Mucosa of descending colon (tissue), 3 donors: ENCODE results near the gene LEFTY2. TPM values are rescaled to one million over a fixed set of nuclear protein-coding genes. Genes with fewer than 3 reads are reported as not detected.

Experiments used
- ATAC-seq: fragments of 200-7000 bp; cut with Tn5 transposase; one replicate; pipeline ENCODE4 v1.9.1; 2020; ENCODE audit warnings: mild to moderate bottlenecking, moderate library complexity
- DNase-seq, 3 donors: peaks; one replicate each; pipeline ENCODE4 v3.0.0-alpha.2; 2020
- H3K36me3 ChIP-seq: fragments of 200-600 bp; one replicate; pipeline ENCODE4 v1.8.0; 2021; ENCODE audit warnings: low read depth, mild to moderate bottlenecking
- H3K4me1 ChIP-seq: fragments of 200-600 bp; one replicate; pipeline ENCODE4 v1.8.0; 2021; ENCODE audit warnings: low read depth, mild to moderate bottlenecking
- H3K4me3 ChIP-seq: fragments of 200-600 bp; one replicate; pipeline ENCODE4 v1.8.0; 2021; ENCODE audit warnings: mild to moderate bottlenecking
- H3K9me3 ChIP-seq: fragments of 200-600 bp; one replicate; pipeline ENCODE4 v1.8.0; 2021; ENCODE audit warnings: mild to moderate bottlenecking
- CTCF ChIP-seq: fragments of 200-600 bp; IDR thresholded peaks from one replicate; pipeline ENCODE4 v1.8.0; 2022; ENCODE audit warnings: antibody characterized with exemption, mild to moderate bottlenecking
- intact Hi-C, 2 donors: fragments of 100-400 bp; cut with DNase I in 1 of 2; cut with micrococcal nuclease in 1 of 2; formaldehyde crosslinking; loops; one replicate each; pipeline versions ENCODE4 v1.11.0 to v1.11.1; 2022; cut with DNase I, micrococcal nuclease
- total RNA-seq, 3 donors: library from RNA; stranded (reverse); fragmentation: NEBNext Ultra II Directional in 2 of 3; extraction: Animal tissue kit (Norgen Biotek cat#: 25700) in 2 of 3; gene quantifications; one replicate each; pipeline versions ENCODE4 v1.2.1 to v1.2.4, GENCODE V29; 2021 to 2023
- donor health status: DM: no; HTN: no; CAD: no; lungs with moderate emphysema.
- donor health status: DM: no; HTN: no; CAD: no.
- donor health status: DM: no; HTN: yes; CAD: no.

Gene LEFTY2
- total RNA-seq, 3 donors from 2014 or later: 0.32 to 0.77 (median 0.35) TPM

DNA sequence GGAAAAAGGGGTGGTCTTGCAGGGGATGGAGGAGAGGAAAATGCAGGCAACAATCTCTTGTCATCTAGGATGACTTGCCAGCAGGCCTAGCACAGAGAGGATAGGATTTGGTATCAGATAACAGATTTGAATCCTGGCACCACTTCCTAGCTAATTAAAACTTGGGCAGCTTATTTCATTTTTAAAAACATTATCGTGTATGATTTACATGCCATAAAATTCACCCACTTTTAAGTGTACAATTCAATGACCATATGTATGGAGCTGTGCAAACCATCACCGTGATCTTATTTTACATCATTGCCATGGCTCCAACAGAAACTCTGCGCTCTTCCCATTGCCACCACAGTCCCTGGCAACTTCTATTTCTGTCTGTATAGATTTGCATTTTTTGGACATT, 23.9 kb downstream of the LEFTY2 start:
- Histone ChIP-seq H3K4me3 (no peak overlapping the region), H3K4me1 (no peaks in the 10 kb centered on the region), H3K36me3 (no peaks in the 10 kb centered on the region), H3K9me3 (no peaks in the 10 kb centered on the region)
- ATAC-seq (no peak), DNase-seq (no peak)
- intact Hi-C loops: loop anchor here in 1 of 2 donors (10.0 kb wide), 1 partner anchor 442 kb away; no protein-coding TSS in a partner anchor
- TF ChIP-seq CTCF: no peak

GRCh38 chr1:225915538-225915991, 25.5 kb downstream of the LEFTY2 start:
- TF ChIP-seq CTCF: no peak
- Histone ChIP-seq H3K4me3 (no peak overlapping the region), H3K9me3 (no peaks in the 10 kb centered on the region), H3K36me3 (no peaks in the 10 kb centered on the region), H3K4me1 (peaks cover 5% of the 10 kb centered on the region)
- no peak for ATAC-seq
- intact Hi-C loops: loop anchor here in 1 of 2 donors (10.0 kb wide), 1 partner anchor 441 kb away; no protein-coding TSS in a partner anchor
- DNase-seq: no peak

GRCh38 chr1:225914947-225915346, 26.1 kb downstream of the LEFTY2 start:
- Histone ChIP-seq H3K4me3 (no peak overlapping the region), H3K9me3 (no peaks in the 10 kb centered on the region), H3K4me1 (peaks cover 12% of the 10 kb centered on the region), H3K36me3 (no peaks in the 10 kb centered on the region)
- intact Hi-C loops: loop anchor here in 1 of 2 donors (10.0 kb wide), 1 partner anchor 440 kb away; no protein-coding TSS in a partner anchor
- DNase-seq: no peak
- no peak for TF ChIP-seq CTCF
- no peak for ATAC-seq

- H3K36me3 ChIP-seq: no peaks in the 10 kb centered on the region
- DNase-seq (no peak), ATAC-seq (no peak)
- H3K9me3 ChIP-seq: no peaks in the 10 kb centered on the region
- intact Hi-C loops: loop anchor here in 1 of 2 donors (10.0 kb wide), 1 partner anchor 440 kb away; no protein-coding TSS in a partner anchor
- no peak overlapping the region for H3K4me3 ChIP-seq
- no peak for TF ChIP-seq CTCF
- peaks cover 12% of the 10 kb centered on the region for H3K4me1 ChIP-seq
Observed at GRCh38 chr1:225914391-225914790, 26.6 kb downstream of the LEFTY2 start.

DNA sequence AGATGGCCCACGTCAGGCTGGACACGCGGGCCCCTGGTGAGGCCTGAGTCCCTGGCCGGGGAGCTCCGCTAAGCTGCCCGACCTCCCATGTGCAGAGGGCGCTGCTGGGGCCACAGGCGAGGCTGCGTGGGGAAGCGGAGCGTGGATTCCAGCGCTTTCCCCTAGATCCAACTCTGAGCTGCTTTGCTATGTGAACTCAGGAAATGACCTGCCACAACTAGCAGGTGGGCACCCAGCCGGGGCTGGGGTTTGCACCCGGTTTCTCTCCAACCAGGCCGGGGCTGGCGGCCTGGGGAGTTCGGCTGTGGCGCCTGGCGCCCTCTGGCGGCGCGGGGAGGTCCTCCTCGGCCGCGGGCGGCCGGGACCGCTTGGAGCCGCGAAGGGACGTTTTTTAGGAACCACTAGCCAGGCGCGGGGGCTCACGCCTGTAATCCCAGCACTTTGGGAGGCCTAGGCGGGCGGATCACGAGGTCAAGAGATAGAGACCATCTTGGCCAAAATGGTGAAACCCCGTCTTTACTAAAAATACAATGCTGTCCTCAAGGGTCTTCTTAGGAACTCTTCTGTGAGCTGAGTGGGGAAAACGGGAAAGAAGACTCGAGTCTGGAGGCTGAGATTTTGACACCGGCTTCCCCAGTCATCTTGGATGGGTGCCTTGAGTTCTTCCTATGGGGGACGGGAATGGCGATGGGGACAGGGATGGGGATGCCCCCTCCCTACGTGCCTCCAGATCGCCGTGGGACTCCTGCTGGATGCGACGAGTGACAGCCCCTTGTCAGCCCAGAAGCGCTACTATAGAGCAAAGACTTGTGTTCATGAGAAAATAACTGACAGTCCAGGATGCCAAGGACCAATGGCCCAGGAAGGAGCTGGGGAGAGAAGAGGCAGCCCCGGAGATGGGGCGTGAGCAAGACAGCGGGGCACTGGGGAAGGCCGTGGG, 29.6 kb downstream of the LEFTY2 start:
- Histone ChIP-seq H3K4me1 (peaks cover 12% of the 10 kb centered on the region), H3K9me3 (no peaks in the 10 kb centered on the region), H3K4me3 (no peak overlapping the region), H3K36me3 (no peaks in the 10 kb centered on the region)
- ATAC-seq (peak; percentile 87), DNase-seq (peak; percentile 74 to 86 (median 80))
- TF ChIP-seq CTCF: peak; percentile 87
- intact Hi-C loops: loop anchor here in 1 of 2 donors (10.0 kb wide), 1 partner anchor 437 kb away; no protein-coding TSS in a partner anchor
